ENCODE data around the gene TEDDM1. TPM values are rescaled to one million over a fixed set of nuclear protein-coding genes. Genes with fewer than 3 reads are reported as not detected.

TEDDM1 gene
- polyA plus RNA-seq, 1 experiment = not detected

DNA sequence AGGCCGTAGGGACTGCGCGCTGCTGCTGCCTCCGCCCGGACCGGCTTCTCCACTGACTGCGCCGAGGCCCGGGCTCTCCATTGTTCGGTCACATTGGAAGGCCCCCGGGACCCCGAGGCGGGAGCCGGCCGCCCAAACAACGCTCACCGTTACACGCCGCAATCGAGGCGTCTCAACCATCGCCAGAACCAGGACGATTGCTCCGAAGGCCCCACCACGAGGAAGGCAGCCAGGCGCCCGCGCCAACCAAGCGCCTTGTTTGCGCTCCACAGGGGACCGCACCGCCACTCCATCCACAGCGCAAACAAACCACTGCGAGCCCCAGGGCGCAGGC is 9.5 kb downstream of the TEDDM1 start:
- H3K36me3 ChIP-seq (ENCODE audit: control insufficient read depth, insufficient read depth, low read length) = peaks cover 10% of the 10 kb centered on the region
- H3K4me3 ChIP-seq (ENCODE audit: low read depth, low read length) = peak overlapping the region; percentile 84
- DNase-seq (ENCODE audit: low read depth) = no peak
- TF ChIP-seq, protein P1, sequence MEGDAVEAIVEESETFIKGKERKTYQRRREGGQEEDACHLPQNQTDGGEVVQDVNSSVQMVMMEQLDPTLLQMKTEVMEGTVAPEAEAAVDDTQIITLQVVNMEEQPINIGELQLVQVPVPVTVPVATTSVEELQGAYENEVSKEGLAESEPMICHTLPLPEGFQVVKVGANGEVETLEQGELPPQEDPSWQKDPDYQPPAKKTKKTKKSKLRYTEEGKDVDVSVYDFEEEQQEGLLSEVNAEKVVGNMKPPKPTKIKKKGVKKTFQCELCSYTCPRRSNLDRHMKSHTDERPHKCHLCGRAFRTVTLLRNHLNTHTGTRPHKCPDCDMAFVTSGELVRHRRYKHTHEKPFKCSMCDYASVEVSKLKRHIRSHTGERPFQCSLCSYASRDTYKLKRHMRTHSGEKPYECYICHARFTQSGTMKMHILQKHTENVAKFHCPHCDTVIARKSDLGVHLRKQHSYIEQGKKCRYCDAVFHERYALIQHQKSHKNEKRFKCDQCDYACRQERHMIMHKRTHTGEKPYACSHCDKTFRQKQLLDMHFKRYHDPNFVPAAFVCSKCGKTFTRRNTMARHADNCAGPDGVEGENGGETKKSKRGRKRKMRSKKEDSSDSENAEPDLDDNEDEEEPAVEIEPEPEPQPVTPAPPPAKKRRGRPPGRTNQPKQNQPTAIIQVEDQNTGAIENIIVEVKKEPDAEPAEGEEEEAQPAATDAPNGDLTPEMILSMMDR (IDR thresholded peaks at IDR 0.05; ENCODE audit: insufficient read depth, low read depth, low read length) = no peak; the same call in 1 of the 2 replicates
- POLR2A ChIA-PET = interaction anchor here (0.6 to 1.5 kb wide), 3 partner anchors 247 to 296 kb away, joined by 4 to 9 read pairs (median 7); no protein-coding TSS in a partner anchor
- no peaks in the 10 kb centered on the region for H3K27me3 ChIP-seq (ENCODE audit: control insufficient read depth, insufficient read depth, low read length)
- CTCF ChIA-PET = interaction anchor here (1.1 to 12.0 kb wide), 3 partner anchors 90 to 248 kb away, joined by 5 to 291 read pairs (median 5); no protein-coding TSS in a partner anchor

DNA sequence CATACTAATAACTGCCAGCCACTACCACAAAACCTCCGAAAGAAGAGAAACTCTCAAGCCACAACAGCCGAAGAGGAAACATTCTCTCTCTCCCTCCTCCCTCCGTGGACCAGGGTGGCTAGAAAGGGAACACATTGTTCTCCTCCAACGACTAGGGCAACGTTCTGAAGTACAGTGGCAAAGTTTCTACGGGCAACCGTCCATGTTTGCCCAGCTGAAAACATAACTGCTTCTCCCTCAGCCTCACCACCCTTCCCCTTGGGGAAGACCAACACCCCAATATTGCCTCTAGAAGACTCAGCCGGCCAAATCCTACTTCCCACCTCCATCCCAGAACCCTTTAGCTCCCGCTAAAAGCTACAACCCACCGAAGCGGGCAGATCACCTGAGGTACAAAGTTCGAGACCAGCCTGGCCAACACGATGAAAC is 10.8 kb downstream of the TEDDM1 start:
- H3K4me3 ChIP-seq (ENCODE audit: low read depth, low read length) = peak overlapping the region; percentile 84
- H3K27me3 ChIP-seq (ENCODE audit: control insufficient read depth, insufficient read depth, low read length) = no peaks in the 10 kb centered on the region
- peaks cover 20% of the 10 kb centered on the region for H3K36me3 ChIP-seq (ENCODE audit: control insufficient read depth, insufficient read depth, low read length)
- CTCF ChIA-PET = interaction anchor here (0.9 to 12.0 kb wide), 6 partner anchors 19 to 247 kb away, joined by 3 to 291 read pairs (median 4); no protein-coding TSS in a partner anchor
- no peak for DNase-seq (ENCODE audit: low read depth)
- TF ChIP-seq, protein P1 (IDR thresholded peaks at IDR 0.05; ENCODE audit: insufficient read depth, low read depth, low read length) = no peak
- POLR2A ChIA-PET = interaction anchor here (1.1 to 2.4 kb wide), 3 partner anchors 100 to 247 kb away, joined by 5 to 7 read pairs (median 7); no protein-coding TSS in a partner anchor

DNA sequence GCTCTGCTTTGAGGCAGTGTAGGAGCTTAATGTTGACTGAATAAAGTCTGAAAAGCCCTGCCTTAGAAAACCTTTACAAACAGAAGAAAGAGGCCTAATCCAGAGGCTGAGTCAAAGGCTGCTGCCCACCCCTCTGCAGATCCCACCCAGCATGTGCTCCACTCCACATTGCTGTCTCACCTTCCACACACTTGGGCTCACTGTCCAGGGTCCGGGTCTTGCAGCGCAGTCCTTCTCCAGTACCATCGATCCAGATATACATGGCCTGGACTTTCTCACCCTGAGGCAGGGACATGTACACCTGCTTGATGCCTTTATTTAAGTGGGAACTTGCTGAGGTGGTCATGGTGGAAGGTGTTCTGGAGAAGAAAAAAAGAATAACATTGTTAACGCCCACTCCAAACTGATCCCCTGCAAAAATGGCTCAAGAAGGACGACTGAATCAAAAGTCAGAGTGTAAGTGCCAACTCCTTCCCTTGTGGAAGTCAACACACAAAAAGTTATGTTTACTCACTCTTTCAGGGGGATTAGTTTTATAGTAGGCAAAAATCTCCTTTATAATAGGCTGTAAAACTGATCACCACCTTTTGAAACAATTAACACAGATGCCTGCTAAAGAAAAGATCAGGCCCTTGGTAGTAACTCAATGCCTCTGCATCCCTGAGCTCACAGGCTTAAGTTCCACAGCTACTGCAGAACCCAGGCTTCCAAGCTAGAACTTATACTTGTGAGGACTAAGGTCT is 11.9 kb downstream of the TEDDM1 start:
- ChIA-PET POLR2A (interaction anchor here (1.1 to 2.4 kb wide), 2 partner anchors 99 to 245 kb away, joined by 5 to 7 read pairs; no protein-coding TSS in a partner anchor), CTCF (interaction anchor here (0.9 to 12.0 kb wide), 6 partner anchors 17 to 686 kb away, joined by 3 to 291 read pairs (median 4); no protein-coding TSS in a partner anchor)
- TF ChIP-seq, protein P1 (IDR thresholded peaks at IDR 0.05; ENCODE audit: insufficient read depth, low read depth, low read length) = no peak
- Histone ChIP-seq H3K27me3 (ENCODE audit: control insufficient read depth, insufficient read depth, low read length) (no peaks in the 10 kb centered on the region), H3K4me3 (ENCODE audit: low read depth, low read length) (peak overlapping the region; percentile 84), H3K36me3 (ENCODE audit: control insufficient read depth, insufficient read depth, low read length) (peaks cover 30% of the 10 kb centered on the region)
- DNase-seq (ENCODE audit: low read depth) = no peak

DNA sequence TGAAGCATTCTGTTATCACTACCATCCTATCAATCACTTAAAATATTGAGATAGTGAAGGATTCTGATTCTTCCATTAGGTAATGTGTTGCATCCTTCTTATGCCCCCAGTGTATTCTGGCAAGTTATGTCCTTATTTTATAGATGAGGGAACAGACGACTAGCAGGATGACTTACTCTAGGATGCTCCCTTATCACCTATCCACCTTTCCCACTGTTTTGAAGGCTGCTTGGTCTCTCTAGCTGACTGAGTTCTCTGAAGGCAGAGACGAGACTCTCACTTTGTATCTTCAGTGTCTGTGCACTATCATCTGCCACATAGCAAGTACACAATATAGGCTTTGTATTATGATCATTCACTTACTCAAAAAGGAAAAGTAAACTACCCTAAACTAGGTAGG is 12.9 kb downstream of the TEDDM1 start:
- Histone ChIP-seq H3K36me3 (ENCODE audit: control insufficient read depth, insufficient read depth, low read length) (peaks cover 31% of the 10 kb centered on the region), H3K27me3 (ENCODE audit: control insufficient read depth, insufficient read depth, low read length) (no peaks in the 10 kb centered on the region), H3K4me3 (ENCODE audit: low read depth, low read length) (no peak overlapping the region)
- no peak for DNase-seq (ENCODE audit: low read depth)
- CTCF ChIA-PET = interaction anchor here (1.1 to 1.9 kb wide), 3 partner anchors 98 to 685 kb away, joined by 3 to 7 read pairs (median 3); no protein-coding TSS in a partner anchor
- POLR2A ChIA-PET = no interaction called here
- TF ChIP-seq, protein P1 (IDR thresholded peaks at IDR 0.05; ENCODE audit: insufficient read depth, low read depth, low read length) = no peak

DNA sequence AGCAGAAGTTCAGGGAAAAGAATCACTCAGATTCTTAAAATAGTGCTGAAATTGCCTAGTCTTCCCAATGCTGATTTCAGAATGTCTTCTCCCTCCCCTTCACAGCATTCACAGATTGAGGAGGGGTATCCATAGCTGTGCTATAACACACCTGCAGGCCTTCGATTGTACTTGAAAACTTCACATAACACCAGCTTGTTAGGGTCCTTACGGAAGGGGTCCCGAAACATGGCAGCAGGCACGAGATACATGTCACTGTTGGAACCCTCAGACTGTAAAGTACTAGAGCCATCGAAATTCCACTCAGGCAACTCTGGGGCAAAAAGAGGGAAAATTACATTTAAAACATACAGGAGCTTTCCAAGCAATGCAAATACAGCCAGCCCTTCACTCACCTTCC is 13.5 kb downstream of the TEDDM1 start:
- CTCF ChIA-PET = interaction anchor here (1.1 to 1.9 kb wide), 2 partner anchors 97 to 243 kb away, joined by 3 to 7 read pairs; no protein-coding TSS in a partner anchor

More for the DNA sequence above, 13.5 kb downstream of the TEDDM1 start:
- POLR2A ChIA-PET = no interaction called here
- H3K27me3 ChIP-seq (ENCODE audit: control insufficient read depth, insufficient read depth, low read length) = no peaks in the 10 kb centered on the region
- TF ChIP-seq, protein P1 (IDR thresholded peaks at IDR 0.05; ENCODE audit: insufficient read depth, low read depth, low read length) = no peak
- peaks cover 33% of the 10 kb centered on the region for H3K36me3 ChIP-seq (ENCODE audit: control insufficient read depth, insufficient read depth, low read length)
- DNase-seq (ENCODE audit: low read depth) = no peak
- H3K4me3 ChIP-seq (ENCODE audit: low read depth, low read length) = no peak overlapping the region
